ENCODE measurements around the gene HDAC9. TPM values are rescaled to one million over a fixed set of nuclear protein-coding genes. Genes with fewer than 3 reads are reported as not detected.

The HDAC9 gene
- total RNA-seq, 1 donor from 2014 or later: 27.6 TPM

GRCh38 chr7:18547509-18548187, 52.1 kb downstream of the HDAC9 start:
- intact Hi-C loops (cut with DNase I): no loop called here
- ATAC-seq (no peak), DNase-seq (ENCODE audit: low spot score) (no peak)

GRCh38 chr7:18548534-18548933, 53.0 kb downstream of the HDAC9 start:
- intact Hi-C loops (cut with DNase I): no loop called here
- DNase-seq (ENCODE audit: low spot score) (no peak), ATAC-seq (no peak)

- ATAC-seq (no peak), DNase-seq (ENCODE audit: low spot score) (no peak)
- intact Hi-C loops (cut with DNase I): loop anchor here (10.0 kb wide), 1 partner anchor 186 kb away; no protein-coding TSS in a partner anchor
Measured at GRCh38 chr7:18550574-18550973, 55.0 kb downstream of the HDAC9 start.

DNA sequence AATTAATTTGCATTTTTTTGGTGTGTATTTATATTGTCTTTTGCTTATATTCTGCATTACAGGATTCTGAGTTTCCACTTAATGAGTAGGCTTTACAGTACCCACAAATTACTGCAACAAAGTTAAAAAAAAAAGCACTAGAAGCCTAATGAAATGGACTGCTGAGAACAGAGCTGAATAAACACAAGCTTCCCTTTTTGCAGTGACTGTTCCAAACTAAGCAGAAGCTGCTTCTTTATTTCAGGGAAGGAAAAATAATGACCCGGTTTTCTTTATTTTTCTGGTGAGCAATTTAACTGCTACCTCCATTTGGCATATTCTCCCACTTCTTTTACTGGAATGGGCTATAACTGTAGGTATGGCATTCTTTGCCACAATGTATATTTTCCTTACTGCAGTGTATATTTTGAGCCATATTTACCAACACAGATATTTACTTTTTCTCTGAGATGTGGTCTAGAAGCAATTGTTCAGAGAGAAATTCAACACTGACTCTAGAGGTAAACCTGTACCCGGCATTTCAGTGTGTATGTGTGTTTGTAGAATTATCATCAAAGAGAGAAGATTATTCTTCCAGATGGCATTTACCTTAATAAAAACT, 56.9 kb downstream of the HDAC9 start:
- ATAC-seq (peak; percentile 67), DNase-seq (ENCODE audit: low spot score) (no peak)
- intact Hi-C loops (cut with DNase I): loop anchor here (10.0 kb wide), 1 partner anchor 188 kb away; no protein-coding TSS in a partner anchor

GRCh38 chr7:18552943-18553604, 57.5 kb downstream of the HDAC9 start:
- no peak for DNase-seq (ENCODE audit: low spot score)
- intact Hi-C loops (cut with DNase I): loop anchor here (10.0 kb wide), 1 partner anchor 188 kb away; no protein-coding TSS in a partner anchor
- ATAC-seq: peak; percentile 87

GRCh38 chr7:18553605-18554003, 58.1 kb downstream of the HDAC9 start:
- ATAC-seq: no peak
- intact Hi-C loops (cut with DNase I): loop anchor here (10.0 kb wide), 1 partner anchor 189 kb away; no protein-coding TSS in a partner anchor
- no peak for DNase-seq (ENCODE audit: low spot score)

GRCh38 chr7:18555120-18555519, 59.6 kb downstream of the HDAC9 start:
- ATAC-seq (no peak), DNase-seq (ENCODE audit: low spot score) (no peak)
- intact Hi-C loops (cut with DNase I): loop anchor here (10.0 kb wide), 1 partner anchor 190 kb away; no protein-coding TSS in a partner anchor

DNA sequence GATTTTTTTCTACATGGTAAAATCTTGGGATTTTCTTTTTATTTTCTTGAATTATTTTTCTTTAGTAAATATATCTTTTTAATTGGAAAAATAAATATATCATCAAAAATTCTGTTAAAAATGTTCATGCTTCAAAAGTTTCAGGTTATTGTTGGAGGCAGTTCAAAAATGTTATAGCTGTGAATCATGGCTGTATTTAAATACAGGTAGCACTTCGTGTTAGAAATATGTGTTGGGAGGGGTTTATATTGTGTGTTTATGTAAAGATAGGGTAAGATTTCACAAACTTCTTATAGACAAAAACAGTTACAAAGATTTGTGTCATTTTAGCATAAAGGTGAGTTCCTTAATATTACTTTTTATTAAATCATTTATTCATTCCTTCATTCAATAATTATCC, 60.4 kb downstream of the HDAC9 start:
- intact Hi-C loops (cut with DNase I): loop anchor here (10.0 kb wide), 1 partner anchor 191 kb away; no protein-coding TSS in a partner anchor
- no peak for DNase-seq (ENCODE audit: low spot score)
- ATAC-seq: no peak

DNA sequence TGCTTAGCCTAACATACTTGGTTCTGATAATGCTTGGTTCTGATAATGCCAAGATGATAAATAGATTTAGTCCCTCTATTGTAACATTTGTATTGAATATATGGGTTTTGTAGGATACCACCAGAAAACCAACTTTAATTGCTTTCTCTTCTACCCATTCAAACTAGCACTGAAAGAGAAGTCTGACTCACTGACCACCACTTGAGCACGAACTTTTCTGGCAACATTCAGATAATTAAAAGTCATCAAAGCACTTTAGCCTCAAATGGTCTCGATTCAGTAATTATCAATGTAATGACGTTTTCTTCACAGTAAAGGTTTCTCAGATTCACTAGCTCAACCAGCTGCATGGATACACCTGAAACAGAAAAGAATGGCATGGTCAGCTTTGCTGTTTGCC, 63.0 kb downstream of the HDAC9 start:
- ATAC-seq: no peak
- intact Hi-C loops (cut with DNase I): loop anchor here (10.0 kb wide), 1 partner anchor 194 kb away; no protein-coding TSS in a partner anchor
- DNase-seq (ENCODE audit: low spot score): no peak

- intact Hi-C loops (cut with DNase I): loop anchor here (10.0 kb wide), 1 partner anchor 194 kb away; no protein-coding TSS in a partner anchor
- ATAC-seq (no peak), DNase-seq (ENCODE audit: low spot score) (no peak)
Measured at GRCh38 chr7:18558910-18559309, 63.4 kb downstream of the HDAC9 start.

DNA sequence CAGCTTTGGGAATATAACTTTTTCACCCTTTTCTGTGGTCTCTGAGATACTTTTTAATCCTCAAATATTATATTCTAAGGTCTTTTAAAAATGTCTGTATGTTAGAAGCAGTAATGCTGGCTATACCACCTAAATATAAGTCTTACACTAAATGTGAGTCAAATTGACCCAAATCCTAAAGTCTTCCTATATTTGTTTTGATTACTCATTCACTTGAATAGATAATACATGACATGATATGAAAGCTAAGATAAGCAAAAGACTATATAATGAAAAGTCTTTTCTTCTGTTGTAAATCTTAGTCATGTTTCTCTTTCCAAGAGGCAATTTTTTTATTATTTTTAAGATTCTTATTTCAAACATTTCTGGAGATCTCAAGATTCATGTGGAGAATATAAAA, 64.2 kb downstream of the HDAC9 start:
- ATAC-seq (no peak), DNase-seq (ENCODE audit: low spot score) (no peak)
- intact Hi-C loops (cut with DNase I): loop anchor here (10.0 kb wide), 1 partner anchor 195 kb away; no protein-coding TSS in a partner anchor

DNA sequence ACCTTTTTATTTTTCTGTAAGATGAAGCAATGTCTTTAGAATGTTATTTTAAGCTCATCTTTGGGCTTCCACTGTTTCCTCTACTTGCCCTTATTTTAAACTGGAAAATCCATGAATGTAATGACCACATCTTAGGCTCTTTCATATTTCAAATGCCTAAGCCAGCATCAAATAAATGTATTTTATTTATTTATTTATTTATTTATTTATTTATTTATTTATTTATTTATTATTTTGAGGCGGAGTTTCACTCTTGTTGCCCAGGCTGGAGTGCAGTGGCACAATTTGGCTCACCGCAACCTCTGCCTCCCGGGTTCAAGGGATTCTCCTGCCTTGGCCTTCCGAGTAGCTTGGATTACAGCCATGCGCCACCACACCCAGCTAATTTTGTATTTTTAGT, 69.2 kb downstream of the HDAC9 start:
- ATAC-seq: no peak
- intact Hi-C loops (cut with DNase I): no loop called here
- no peak for DNase-seq (ENCODE audit: low spot score)

DNA sequence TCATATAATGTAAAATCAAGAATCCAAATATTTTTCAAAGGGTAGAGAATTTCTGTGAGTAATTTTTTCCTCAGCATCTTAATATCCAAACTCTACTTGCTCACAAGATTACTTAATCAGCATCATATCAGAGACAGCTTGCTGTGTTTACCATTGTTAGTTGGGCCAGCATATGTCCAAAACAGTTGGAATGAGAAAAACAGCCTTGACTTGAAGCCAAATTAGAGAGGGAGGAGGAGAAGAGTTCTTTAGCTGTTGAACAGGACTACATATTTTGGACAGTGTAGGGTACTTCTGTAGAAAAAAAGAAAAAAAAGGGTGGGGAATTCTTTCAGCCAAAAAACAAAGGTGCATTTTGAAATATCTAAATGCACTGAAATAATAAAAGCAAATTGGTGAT, 69.8 kb downstream of the HDAC9 start:
- DNase-seq (ENCODE audit: low spot score) (no peak), ATAC-seq (no peak)
- intact Hi-C loops (cut with DNase I): no loop called here

- intact Hi-C loops (cut with DNase I): no loop called here
- DNase-seq (ENCODE audit: low spot score): no peak
- ATAC-seq: no peak
Measured at GRCh38 chr7:18566205-18566604, 70.7 kb downstream of the HDAC9 start.

DNA sequence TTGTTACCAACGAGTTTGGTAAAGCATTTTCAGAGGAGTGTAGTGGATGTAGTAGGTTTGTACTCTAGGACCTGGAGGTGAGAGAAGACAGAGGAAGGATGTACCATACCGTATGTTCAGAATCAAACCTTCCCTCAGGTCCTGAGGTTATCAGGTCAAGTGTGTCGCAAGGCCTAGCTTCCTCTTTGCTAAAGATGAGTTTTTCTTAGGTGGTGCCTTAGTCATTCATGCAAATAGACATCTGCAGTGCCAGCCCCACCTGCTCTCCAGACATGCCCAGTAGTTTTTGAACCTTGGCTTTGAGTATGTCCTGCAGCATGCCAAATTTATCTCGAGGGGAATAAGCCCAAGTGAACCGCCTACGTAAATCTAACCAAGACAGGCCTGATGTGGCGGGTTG, 71.3 kb downstream of the HDAC9 start:
- intact Hi-C loops (cut with DNase I): no loop called here
- ATAC-seq: no peak
- no peak for DNase-seq (ENCODE audit: low spot score)

DNA sequence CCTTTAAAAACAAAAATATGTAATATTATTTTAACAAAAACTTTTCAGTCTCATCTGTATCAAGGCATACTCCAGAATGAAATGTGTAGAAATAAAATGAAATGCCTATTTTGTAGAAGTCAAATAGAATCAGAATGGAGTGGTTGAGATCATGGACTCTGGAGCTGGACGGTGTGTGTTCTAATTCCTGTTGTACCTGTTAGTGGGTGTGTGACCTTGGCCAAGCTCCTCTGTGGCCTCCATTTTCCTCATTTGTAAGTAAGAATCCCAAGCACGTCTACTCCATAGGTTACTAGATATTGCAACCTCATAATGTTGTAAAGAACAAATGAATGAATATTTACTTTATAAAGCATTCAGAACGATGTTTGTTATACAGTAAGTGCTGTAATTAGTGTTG, 74.9 kb downstream of the HDAC9 start:
- intact Hi-C loops (cut with DNase I): no loop called here

DNA sequence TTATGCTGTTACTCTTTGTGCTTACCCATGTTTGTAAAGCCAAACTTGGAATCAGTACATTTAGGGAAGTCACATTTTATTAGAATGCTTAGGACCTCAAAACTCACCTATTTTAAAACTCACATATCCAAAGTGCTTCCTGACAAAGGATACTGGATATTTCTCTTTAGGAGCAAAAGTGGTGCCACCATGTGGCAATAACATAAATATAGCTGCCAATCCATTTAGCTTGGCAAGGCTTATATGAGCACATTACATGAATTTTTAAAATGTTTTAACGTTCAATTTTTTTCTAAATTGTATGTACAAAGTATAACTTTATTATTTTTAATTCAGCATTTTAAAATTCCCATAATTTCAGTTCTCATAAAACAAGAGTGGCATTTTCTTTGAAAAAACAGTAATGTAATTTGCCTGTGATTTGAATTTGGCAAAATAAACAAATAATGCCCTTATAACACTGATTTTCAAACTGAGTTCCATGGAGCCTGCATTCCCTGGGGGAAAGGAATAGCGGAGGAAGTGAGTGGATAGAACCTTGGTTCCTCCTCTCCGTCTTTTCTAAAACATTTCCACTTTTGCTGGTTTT, 75.4 kb downstream of the HDAC9 start:
- intact Hi-C loops (cut with DNase I): no loop called here
- ATAC-seq: peak; percentile 61
- DNase-seq (ENCODE audit: low spot score): no peak

More for the DNA sequence above, 74.9 kb downstream of the HDAC9 start:
- DNase-seq (ENCODE audit: low spot score): no peak
- no peak for ATAC-seq

GRCh38 chr7:18572154-18572553, 76.6 kb downstream of the HDAC9 start:
- no peak for ATAC-seq
- intact Hi-C loops (cut with DNase I): no loop called here
- no peak for DNase-seq (ENCODE audit: low spot score)

DNA sequence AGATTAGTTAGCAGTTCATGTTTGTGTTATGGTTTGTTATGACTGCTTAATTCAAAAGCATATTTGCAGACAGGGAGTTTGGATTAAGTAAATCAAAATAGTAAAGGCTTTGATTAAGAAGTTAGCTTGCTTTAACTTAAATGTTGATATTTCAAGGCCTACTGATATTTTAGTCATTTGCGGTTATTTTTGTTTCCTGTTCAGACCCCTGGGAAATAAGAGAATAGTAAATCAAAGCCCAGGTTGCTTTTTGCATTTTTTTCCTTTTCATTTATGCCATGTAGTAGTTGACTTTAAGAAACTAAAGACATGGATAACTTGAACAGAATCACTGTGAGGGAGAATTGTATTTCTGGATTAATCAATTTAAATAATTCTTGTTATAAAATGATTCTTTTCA, 77.3 kb downstream of the HDAC9 start:
- intact Hi-C loops (cut with DNase I): no loop called here
- DNase-seq (ENCODE audit: low spot score) (no peak), ATAC-seq (no peak)
